Measurements from ENCODE around the gene CDH26.

- TF ChIP-seq POLR2AphosphoS5 (IDR thresholded peaks at IDR 0.05) (no peak), CTCF (IDR thresholded peaks at IDR 0.05; ENCODE audit: poor library complexity, severe bottlenecking) (no peak), EZH2 (IDR thresholded peaks at IDR 0.05; ENCODE audit: borderline replicate concordance, insufficient read depth, low read length, poor library complexity, severe bottlenecking) (no peak), EP300 (conservative IDR thresholded peaks at IDR 0.05; ENCODE audit: poor library complexity, severe bottlenecking) (no peak), REST (IDR thresholded peaks at IDR 0.05; ENCODE audit: borderline replicate concordance) (no peak), RAD21 (conservative IDR thresholded peaks at IDR 0.05) (no peak), MXI1 (conservative IDR thresholded peaks at IDR 0.05; ENCODE audit: poor library complexity, severe bottlenecking) (no peak), SMC3 (conservative IDR thresholded peaks at IDR 0.05; ENCODE audit: poor library complexity) (no peak), TAF1 (IDR thresholded peaks at IDR 0.05; ENCODE audit: low read depth) (no peak)
These were observed 19.5 kb upstream of the CDH26 start for GRCh38 chr20:59938696-59939051.

Data from neural cell (in vitro differentiated cells).